ENCODE measurements around the gene PKHD1. TPM values are rescaled to one million over a fixed set of nuclear protein-coding genes. Genes with fewer than 3 reads are reported as not detected.

The PKHD1 gene
- total RNA-seq, 1 experiment from 2014 or later, result 0.09 TPM

DNA sequence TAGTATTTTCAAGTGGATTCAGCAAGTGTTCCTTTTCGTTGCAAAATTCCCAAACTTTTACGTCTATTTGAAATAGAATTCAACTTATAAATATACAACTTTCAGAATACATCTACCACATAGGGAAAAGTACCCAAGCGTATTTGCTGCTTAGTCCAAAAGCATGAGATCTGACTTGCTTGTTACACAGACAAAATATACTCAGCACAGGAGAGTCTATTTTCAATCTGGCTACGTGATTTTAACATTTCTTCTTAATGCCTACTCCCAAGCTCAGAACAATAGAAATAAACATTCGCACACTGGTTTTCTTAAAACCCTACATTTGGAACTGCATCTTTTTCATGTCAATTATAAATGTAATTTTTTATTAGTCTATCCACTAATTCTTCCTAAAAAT is 672 bp downstream of the PKHD1 start:
- Mint-ChIP-seq H3K4me3 (no peak overlapping the region), H3K4me1 (peaks cover 8% of the 10 kb centered on the region in 2 experiments), H3K27me3 (ENCODE audit: low read depth) (no peaks in the 10 kb centered on the region), H3K36me3 (ENCODE audit: insufficient read depth in 1 of 3, low read depth in 3 of 3) (no peaks in the 10 kb centered on the region; a peak in 1 of 7 replicates), H3K9me3 (no peaks in the 10 kb centered on the region), H3K27ac (no peak overlapping the region)
- no peak overlapping the region for H2BK120ac ChIP-seq (ENCODE audit: low read depth, low read length, poor library complexity, severe bottlenecking)
- no peaks in the 10 kb centered on the region for H3K27me3 ChIP-seq (ENCODE audit: insufficient read depth, low read length)
- no peak overlapping the region for H2AFZ ChIP-seq (ENCODE audit: low read length)
- H2BK15ac ChIP-seq (ENCODE audit: low read depth, low read length), result no peak overlapping the region
- H3K23ac ChIP-seq (ENCODE audit: insufficient read length, low read depth, low read length), result no peak overlapping the region
- H2BK5ac ChIP-seq (ENCODE audit: insufficient read length, low read length), result no peak overlapping the region
- no peak overlapping the region for H3T11ph ChIP-seq (ENCODE audit: low read length)
- H2AK5ac ChIP-seq (ENCODE audit: insufficient read length, low read length), result no peak overlapping the region
- H3K23me2 ChIP-seq (ENCODE audit: insufficient read length, low read depth, low read length, poor library complexity, severe bottlenecking), result no peaks in the 10 kb centered on the region
- H3K79me2 ChIP-seq (ENCODE audit: insufficient read depth, low read length), result no peaks in the 10 kb centered on the region
- H3K9ac ChIP-seq (ENCODE audit: extremely low read depth, insufficient read length, low read length), result no peak overlapping the region
- no peak overlapping the region for H4K91ac ChIP-seq (ENCODE audit: insufficient read length, low read depth, low read length)
- no peak overlapping the region for H4K5ac ChIP-seq (ENCODE audit: insufficient read length, low read depth, low read length)
- H3K79me1 ChIP-seq (ENCODE audit: insufficient read depth, low read depth, low read length, poor library complexity, severe bottlenecking), result no peaks in the 10 kb centered on the region
- DNase-seq, result no peak
- H3K56ac ChIP-seq (ENCODE audit: insufficient read length, low read depth, low read length), result no peak overlapping the region
- no peaks in the 10 kb centered on the region for H3K9me3 ChIP-seq (ENCODE audit: control insufficient read depth, low read depth, low read length)
- no peak for TF ChIP-seq CTCF (conservative IDR thresholded peaks at IDR 0.05)
- H3K27ac ChIP-seq (ENCODE audit: insufficient read length, low read depth, low read length), result no peak overlapping the region
- WGBS (ENCODE audit: extremely low coverage, insufficient read length, low lambda C conversion rate), result no CpG with 5 or more reads among the region's 5 CpGs
- H2BK12ac ChIP-seq (ENCODE audit: insufficient read length, low read depth, low read length), result no peak overlapping the region
- H2BK20ac ChIP-seq (ENCODE audit: low read depth, low read length, poor library complexity, severe bottlenecking), result no peak overlapping the region
- no peak overlapping the region for H3K4ac ChIP-seq (ENCODE audit: low read depth, low read length)
- no peak overlapping the region for H3K18ac ChIP-seq (ENCODE audit: insufficient read length, low read depth, low read length)
- H4K8ac ChIP-seq (replicated peaks; ENCODE audit: insufficient read length, low read depth, low read length), result no peak overlapping the region
- no peaks in the 10 kb centered on the region for H4K20me1 ChIP-seq (ENCODE audit: control insufficient read depth, insufficient read depth, insufficient read length)
- no peak overlapping the region for H3K4me2 ChIP-seq (ENCODE audit: insufficient read depth, insufficient read length, low read length)
- H3K4me1 ChIP-seq (ENCODE audit: insufficient read depth, low read length), result no peaks in the 10 kb centered on the region
- no peak overlapping the region for H3K14ac ChIP-seq (ENCODE audit: insufficient read depth, low read length)
